ENCODE results near the gene GABBR2.

Gene GABBR2

DNA sequence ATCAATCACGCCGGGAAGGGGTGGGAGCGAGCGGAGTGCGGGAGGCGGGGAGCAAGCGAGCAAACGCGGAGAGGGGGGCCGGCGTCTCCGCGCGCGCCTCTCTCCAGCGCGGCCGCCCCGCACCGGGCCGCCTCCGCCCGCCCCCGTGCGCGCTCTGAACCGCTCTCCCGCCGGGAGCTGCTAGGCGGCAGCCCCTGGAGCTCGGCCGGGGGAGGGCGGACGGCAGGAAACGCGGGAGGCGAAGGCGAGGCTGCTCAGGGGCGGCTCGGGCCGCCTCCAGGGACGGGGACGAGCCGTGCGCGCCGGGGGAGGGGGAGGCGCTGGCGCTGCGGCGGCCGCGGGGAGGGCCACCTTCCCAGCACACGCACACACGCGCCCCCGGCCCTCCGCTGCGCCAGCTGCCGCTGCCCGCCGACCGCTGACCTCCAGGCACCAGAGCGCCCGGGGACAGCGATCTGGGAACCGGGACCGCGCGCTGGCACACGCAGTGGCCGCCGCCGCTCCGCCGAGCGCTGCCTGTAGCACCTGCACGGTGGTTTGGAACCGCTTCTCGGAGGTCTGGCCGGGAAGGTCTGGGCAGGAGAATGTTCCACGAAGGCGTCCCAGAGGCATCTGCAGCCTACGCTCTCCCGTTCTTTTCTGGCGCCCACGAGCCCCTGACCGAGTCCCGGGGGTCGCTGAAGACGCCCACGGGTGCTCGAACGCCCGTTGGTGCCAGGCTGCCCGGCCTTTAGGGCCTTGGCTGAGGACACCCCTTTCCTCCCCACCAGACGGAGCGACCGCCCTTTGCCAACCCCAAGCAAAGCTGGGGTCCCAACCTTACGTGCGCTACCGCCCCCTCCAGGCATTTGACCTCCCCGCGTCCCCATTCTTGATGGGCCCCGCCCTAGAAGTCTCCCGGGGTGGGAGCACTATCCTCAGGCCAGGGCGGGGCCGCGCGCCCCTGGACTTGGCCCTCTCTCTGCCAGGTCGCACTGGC, at the start of gene GABBR2:
Gene GABBR2, minus strand, starts transcription at position 3 of the 979 bp plus-strand sequence. CDS start 198 bp downstream, outside the sequence.
- DNase-seq, result no peak

DNA sequence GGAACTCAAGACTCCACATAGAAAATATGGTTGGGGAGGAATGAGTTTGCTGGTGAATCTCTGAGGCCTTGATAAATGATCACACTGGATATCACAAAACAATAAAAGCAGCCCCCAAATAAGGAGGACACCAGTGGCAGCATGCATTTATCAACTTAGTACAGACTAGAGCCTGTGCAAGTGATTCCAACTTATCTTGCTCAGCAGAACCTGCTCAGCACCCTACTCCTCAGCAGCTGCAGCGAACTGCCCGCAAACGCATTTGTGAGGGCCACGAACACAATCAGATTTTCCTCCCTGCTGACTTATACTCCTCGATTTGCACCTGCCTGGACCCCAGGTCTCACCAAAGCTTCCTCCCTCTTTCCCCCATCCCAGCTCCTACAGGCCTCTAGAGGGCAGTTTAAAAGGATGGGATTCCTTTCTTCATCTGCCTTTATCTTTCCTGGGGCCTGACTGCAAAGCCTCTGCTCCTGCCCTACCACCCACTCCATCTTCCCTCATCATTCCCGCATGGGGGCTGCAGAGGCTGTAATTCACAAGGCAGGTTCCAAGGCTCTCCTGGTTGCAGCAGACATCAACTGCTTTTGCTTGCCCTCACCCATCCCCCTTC, 46.4 kb upstream of the GABBR2 start:
- DNase-seq, result no peak

DNA sequence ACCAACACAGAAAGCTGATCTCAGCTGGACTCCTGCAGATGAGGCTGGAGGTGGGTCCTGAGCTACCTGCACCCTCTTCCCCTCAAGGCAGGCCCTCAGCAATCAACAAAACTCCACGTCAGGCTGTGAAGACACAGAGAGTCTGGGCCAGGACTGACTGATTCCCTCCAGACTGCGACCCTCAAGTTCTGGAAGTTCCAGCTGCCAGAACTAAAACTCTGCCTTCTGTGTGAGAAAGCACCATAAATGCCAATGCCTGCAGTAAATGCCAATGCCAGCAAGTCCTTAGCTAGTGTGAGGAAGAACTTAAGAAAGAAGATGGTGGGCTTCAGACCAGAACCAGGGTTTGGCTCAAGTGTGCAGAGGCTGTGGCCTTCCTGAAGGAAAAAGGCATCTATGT, 42.5 kb upstream of the GABBR2 start:
- no peak for DNase-seq

DNA sequence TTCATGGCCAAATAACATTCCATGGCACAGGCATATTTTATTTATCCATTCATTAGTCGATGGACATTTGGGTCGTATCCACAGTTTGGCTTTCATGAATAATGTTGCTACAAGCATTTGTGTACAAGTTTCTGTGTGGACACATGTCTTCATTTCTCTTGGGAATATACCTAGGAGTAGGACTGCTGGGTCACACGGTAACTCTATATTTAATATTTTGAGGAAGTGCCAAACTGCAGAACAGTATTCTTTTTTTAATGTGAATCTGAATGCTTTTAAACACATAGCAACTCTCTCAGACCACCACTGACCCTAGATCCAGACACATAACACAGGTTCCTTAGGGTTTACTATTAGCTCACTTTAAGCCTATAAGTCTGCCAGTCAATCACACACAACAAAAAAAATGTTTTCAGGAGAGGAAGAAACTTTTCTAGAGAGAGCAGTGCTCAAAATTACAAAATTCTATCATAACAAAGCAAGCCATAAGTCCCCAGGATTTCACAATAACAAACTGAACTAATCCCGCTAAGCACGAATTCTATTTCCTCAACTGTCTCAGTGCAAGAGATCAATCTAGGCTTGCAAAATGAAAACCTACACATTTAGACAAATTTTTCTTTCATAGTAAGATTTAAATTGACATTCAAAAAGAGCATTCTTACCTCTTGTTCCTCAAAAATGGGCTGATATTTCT, 41.8 kb upstream of the GABBR2 start:
- peak; percentile 63 to 64 for DNase-seq

DNA sequence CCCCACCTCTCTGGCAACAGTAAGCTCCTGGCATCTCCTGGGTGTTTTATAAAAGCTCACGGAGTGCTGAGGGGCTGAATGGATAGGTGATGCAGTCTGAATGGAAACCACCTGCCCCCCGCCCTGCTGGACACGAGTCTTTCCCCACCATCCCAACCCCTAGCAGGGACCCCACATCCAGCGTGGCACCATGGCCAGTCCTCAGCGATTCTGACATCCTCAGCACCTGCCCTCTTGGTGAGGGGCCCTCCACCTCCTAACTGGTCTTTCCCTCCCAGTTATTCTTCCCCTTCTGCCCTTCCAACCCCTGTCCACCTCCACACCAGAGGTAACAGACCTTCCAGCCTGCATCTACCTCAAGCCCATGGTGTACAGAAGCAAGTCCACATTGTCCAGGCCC, 38.7 kb upstream of the GABBR2 start:
- no peak for DNase-seq

DNA sequence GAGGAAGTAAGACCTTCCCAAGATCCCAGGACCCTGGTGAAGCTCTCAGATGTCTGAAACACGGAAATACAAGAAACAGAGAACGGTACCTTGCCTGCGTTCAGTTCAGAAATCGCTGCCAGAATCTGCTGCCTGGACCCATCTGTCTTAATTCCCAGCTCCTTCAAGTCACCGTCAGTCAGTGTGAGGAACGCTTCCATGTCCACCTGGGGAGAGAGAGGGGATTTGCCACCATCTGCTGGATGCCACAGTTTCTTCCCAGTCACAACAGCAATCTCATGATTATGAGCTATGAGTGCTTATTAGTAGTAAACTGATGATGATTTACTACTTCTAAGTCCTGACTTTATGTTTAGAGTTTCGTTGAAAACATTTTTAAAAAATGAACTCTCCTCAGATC, 36.7 kb upstream of the GABBR2 start:
- DNase-seq, result no peak

DNA sequence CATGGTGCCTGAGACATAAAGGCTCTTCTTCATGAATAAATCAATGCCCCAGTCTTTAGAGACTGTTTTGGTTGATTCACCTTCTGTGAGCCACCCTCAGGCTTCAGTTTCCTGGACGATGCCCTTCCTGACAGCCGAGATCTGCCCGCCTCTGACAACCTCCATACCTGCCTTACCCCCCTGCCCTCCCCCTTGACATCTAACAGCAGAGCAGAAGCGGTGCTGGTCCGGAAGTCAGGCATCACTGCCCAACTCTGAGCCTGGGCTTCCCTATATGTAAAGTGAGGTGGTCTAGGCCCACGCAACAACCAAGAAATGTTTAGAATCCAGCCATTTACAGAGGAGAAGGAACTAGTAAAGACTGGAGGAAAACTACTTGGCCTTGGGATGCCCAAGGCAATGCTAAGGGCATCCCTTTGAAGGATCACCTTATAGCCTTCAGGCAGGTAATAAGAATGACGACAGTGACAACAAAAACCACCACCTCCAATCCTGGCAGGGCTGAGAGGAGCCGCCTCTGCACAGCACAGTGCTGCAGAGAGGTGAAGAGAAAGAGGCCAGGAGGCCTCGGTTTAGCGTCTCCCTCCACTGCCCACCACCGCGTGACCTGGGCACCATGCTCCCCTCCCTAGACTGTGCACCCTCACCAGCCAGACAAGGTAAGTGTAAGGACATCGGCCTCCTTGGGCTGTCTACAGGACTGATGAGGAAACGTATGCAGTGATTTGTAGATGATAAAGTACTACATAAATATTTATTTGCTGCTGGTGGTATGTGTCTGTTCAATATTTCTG, 35.3 kb upstream of the GABBR2 start:
- no peak for DNase-seq

DNA sequence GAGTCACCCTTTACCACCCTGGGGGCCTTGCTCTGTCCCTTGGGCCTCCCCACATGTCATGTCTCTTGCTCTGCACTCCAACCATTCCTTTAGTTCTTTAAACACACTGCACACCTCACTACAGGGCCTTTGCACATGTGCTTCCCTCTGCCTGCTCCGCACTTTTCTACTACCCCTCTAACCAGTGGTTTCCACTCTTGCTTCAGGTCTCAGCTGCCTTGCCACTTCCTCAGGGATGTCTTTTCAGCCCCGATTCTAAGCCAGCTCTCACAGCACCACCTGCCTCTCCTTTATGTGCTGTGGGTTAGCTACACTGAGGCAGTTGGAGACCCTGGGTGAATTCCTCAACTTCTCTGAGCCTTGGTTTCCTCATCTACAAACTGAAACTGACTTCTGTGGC, 34.6 kb upstream of the GABBR2 start:
- DNase-seq, result no peak

DNA sequence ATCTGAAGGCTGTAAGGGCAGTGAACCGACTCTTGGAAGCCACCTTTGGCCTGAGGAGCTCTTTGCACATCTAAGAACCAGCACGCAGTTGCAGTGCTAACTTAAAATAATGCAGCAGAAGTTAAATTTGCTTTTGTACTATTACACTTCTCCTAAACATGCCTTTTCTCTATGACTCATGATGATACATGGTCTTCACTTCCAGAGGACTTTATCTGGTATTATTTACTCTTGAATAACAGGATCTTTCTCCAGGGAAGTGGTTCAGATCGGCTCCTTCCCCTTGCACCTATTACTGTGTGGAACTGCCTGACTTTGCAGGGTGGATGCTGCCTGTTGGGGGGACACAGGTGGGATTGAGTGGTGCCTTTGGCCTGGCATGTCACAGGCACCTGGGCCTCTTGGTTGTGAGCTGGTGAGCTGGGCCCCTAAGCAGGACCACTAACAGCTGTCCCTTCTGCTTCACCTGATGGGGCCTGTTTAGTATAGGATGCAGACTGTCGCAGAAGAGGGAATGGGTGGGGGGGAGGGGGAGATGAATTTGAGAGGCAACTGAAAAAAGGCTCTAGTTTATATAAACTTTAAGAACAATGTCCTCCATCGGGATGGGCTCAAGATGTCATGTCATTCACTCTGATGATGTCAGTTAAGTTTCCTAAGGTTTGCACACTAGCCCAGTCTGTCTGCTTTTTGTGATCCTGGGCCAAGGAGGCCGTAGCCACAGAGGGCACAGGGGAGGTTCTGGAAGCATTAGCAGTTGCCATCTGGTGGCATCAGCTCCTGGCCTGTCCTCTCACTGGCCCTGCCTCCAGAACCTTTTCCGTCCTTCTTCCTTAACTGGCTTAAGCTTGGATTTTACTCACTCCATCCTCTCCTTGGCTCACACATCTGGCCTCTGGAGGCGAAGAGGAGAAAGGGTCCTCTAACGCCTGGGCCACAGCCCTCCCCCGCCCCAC, 33.9 kb upstream of the GABBR2 start:
- no peak for DNase-seq

DNA sequence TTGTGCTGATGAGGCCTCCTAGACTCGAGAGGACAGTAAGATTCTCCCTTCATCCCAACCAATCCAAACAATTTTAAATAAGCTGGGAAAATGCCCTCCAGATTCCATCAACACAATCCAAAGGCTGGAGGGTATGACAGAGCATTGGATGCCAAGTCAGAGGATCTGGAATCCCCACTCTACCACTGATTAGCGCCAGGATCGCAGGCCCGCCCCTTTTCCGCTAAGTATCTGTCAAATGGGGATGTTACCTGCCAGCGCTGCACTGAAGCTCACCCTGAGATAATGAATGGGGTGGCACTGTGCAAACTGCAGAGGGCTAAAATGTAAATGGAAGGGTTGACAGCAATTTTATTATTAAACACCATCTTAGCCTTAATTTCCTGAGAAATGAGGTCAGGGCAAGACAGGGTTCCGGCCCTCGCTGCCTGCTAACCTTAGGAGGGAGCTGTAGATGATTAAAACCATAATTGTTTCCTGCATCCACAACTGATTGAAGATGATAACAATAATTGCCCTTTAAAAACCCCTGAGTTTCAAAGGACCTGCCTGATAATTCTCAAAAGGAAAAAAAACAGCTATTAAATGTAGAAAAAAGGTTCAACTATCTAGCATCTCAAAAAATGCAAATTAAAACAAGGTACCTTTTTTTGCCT, 31.6 kb upstream of the GABBR2 start:
- no peak for DNase-seq

DNA sequence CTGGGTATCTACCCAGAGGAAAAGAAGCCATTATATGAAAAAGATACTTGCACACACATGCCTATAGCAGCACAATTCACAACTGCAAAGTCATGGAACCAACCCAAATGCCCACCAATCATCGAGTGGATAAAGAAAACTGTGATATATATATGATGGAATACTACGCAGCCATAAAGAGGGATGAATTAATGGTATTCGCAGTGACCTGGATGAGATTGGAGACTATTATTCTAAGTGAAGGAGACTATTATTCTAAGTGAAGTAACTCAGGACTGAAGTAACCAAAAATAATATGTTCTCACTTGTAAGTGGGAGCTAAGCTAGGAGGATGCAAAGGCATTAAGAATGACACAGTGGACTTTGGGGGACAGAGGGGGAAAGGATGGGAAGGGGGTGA, 30.0 kb upstream of the GABBR2 start:
- no peak for DNase-seq

DNA sequence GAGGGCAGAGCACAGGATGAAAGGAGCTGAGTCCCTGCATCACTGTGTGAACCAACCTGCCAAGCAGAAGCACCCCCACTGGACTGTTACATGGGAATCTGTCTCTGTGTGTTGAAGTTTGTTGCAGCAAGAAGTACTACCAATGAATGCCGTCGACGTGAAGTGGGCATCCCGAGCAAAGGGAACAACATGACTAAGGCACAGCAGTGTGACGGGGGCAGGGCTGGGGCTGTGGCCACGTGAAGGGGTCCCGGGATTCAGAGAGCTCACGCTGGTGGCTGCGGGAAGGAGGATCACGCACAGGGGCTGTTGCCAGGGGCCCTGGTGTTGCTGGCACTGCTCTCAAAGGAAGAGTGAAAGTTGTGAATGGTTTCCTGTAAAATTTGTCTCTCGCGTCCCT, 27.5 kb upstream of the GABBR2 start:
- DNase-seq, result no peak

DNA sequence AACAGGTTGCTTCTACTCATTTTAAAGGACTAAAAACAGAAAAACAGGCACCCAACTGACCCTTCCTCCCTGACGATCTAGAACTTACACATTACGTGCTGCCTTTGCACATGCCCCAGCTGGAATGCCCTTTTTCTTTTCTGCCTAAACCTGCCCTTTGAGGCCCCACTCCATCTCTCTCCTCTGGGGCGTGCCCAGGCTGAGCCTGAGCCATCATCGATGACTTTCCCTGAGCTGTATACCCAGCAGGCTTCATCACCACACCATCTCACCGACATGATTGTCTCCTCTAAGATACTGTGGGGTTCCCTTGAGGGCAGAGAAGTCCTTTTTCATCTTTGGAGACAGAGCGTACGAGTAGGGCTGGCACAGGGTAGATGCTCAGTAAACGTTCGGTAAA, 24.1 kb upstream of the GABBR2 start:
- no peak for DNase-seq

DNA sequence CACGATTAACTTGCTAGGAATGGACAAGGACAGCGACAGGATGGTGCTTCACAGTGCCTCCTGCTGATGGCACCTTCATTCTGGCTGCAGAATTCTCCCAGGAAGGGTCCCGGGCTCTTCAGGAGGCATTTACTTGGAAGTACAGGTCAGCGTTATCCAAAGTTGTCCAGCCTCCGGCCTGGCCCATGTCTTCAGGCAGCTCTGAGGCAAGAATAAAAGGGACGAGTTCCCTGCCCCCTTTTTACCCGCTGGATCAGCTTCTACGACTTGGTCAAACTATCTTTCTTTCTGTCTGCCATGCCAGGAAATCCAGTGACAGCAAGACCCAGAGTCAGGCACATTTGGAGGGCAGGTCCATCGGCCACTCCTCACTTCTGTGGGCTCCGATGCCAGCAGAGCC, 23.4 kb upstream of the GABBR2 start:
- DNase-seq, result no peak

DNA sequence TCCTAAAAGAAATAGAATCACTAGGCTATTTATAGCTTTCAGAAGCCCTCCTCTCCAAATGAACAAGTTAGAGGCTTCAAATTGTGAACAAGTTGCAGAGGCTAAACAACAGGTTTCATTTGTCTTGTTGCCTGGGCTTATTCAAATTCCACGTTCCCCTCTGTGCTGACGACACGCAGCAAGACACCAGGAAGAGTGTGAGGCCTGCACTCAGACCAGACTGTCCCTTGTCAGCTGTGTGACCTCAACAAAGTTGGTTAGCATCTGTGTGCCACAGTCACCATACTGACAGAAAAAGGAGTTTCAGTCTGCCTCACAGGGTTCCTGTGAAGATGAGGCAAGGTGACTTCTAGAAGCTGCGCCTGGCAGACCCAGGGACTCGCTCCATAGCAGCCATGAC, 22.1 kb upstream of the GABBR2 start:
- DNase-seq, result no peak

DNA sequence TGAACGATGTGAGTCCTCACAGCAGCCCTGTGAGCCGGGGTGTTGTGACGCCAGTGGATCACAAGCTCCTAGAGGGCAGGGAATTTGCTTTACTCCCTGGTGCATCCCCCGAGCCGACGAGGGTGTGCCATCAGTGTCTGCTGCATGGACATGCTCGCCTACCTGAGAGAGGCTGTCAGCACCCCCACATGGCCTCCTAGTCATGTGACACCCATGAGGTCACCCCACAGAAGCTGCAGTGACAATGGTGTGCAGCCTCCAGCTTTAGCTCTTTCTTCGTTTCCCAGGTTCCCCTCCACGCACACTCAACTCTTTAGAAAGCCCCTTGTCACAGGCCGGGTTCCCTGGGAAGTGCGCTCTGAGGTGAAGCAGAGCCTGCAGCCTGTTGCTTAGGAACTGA, 19.8 kb upstream of the GABBR2 start:
- DNase-seq, result no peak

DNA sequence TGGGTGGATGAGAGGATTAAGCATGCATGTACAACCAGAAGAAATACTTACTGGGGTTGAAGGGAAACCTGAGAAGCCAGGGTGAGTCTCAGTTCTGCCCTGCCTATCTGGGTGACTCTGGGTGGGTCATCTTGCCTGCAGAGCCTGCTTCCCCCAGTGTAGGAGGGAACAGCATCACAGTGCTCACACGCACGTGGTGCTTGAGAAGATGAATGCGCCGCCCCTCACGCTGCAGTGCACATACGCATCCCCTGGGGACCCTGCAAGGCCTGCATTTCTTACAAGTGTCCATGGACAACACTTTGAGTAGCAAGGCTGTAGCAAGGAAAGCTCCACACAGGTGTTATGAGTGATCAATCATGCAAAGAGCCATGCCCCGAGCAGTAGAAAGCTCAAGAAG, 18.7 kb upstream of the GABBR2 start:
- no peak for DNase-seq

DNA sequence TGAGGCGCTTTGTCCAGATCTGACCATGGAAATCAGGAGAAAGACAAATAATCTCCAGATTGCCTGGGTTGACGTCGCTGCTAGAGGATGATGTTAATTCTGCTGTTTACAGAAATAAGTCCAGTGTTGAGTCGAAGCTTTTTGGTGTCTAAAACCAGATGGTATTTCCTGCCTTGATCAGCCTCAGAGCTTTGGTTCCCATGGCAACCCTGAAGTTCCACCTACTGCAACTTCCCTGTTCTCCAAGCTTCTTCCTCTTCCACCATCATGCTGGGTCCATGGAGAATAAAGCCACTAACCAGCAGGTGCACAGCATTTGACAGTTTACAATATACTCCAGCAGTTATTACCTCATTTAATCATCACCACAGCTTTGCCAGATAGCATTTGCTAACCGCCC, 18.0 kb upstream of the GABBR2 start:
- peak in 1 of 2 experiments; percentile 43 for DNase-seq

DNA sequence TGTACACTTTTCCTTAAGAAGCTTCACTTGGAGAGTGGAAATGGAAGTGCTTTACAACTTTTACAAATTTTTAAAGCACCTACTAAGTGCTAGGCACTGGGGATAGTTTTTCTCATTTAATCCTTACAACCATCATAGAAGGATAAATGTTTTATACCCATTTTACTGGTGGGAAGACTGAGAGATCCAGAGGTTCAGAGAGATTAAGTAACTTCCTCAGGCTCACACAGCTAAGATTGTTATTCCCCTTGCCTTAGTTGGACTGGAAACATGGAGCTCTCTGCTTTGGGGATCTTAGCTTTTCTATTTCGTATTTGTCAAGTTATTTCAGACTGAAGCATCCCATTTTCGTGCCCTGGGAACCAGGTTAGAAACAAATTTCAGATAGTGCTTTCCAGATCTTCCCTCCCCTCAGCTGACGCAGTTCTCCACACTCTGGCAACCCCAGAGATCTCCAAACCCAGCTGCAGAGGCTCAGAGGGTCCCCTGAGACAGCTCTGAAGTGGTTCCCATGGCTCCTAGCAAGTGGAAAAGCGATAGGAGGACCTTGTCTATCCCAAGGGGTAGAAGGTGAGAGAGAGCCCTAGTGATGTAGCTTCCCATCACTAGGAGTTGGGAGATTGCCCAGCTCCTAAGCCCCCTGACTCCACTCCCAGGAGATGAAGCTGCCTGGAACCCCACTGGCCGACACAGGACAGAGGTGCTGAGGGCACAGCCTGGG, 16.2 kb upstream of the GABBR2 start:
- no peak for DNase-seq

DNA sequence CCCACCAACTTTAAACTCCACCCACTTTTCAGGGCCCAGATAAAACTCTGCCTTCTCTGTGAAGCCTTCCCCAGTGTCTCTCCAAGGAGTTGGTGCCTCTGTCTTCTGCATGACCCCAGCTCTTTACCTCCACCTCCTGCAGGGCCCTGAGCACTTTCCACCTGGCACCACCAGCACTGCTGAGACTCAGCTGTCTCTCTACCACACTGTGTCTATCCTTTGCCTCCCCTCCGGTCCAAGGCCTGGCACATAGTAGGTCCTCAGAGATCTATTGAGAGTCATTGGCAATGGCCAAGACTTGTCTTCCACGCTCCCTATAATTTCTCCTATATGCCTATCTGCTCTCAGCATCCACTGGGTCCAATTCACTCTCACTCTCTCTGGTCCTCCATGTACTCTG, 12.9 kb upstream of the GABBR2 start:
- DNase-seq, result no peak
